ENCODE data around the gene PPP6R2.

The PPP6R2 gene

DNA sequence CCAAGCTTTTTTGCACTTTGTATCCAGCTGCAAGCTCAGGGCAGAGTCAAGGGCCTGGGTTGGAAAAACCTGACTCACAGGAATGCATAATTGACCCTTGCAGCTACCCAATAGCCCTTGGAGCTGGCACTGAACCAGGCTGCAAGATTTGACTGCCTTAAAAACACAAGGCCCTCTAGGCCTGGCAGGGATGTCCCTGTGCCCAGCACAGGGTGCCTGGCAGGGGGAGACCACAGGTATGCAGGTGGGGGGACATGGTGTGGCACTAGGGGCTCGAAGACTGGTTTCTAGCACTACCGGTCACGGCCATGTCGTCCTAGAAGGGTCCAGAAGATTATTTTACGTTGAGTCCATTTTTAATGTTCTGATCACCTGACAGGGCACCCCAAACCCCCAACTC, 101.5 kb downstream of the PPP6R2 start:
- H3K9me3 ChIP-seq (ENCODE audit: insufficient read depth, low read depth, low read length) = no peaks in the 10 kb centered on the region
- no peak overlapping the region for H3K9ac ChIP-seq (ENCODE audit: low read depth, low read length)
- no peaks in the 10 kb centered on the region for H3K27me3 ChIP-seq (ENCODE audit: insufficient read depth, low read length)
- H3K36me3 ChIP-seq (ENCODE audit: insufficient read depth, low read depth, low read length) = peaks cover 41% of the 10 kb centered on the region
- H3K27ac ChIP-seq (ENCODE audit: low read length) = no peak overlapping the region
- H3K4me3 ChIP-seq (ENCODE audit: low read length) = no peak overlapping the region
- H3K4me1 ChIP-seq (ENCODE audit: insufficient read depth, low read length) = no peaks in the 10 kb centered on the region

DNA sequence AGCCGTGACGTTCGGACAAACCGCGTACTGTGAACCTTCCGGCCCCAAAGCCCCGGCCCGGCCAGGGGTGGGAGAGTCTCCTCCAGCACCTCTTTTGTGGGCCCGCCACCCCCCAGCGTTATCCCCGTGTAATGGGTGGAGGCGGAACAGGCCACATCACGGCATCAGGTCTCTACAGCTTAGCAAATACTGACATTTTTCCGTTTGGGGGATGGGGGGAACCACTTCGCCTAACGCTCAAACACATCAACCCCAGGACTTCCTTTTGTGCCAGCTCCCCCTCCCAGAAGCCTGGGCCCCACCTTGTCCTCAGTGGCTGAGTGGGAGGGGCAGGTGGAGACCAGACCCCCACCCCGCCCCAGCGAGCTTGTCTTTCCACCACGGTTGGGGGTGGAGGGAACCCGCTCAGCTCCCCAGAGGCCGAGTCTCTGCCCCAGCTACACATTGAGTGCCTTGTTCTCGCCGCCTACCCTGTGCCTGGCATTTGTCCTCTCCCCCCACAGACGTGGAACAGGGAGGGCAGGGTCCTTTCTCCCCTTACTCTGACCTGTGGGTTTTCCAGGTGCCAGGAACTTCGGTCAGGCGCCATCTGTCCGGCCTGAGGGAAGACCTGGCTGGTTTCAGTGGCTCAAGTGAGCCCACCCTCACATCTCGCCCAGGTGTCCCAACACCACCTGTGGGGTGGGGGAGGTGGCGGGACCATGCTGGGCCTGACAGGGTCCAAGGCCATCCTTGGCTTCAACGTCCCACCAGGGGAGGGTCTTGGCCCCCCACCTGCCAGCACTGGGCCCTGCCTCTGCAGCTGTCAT, 102.1 kb downstream of the PPP6R2 start:
- no peak overlapping the region for H3K9ac ChIP-seq (ENCODE audit: low read depth, low read length)
- no peak overlapping the region for H3K27ac ChIP-seq (ENCODE audit: low read length)

GRCh38 chr22:50445880-50446707, 103.0 kb downstream of the PPP6R2 start:
- Histone ChIP-seq H3K27me3 (ENCODE audit: insufficient read depth, low read length) (no peaks in the 10 kb centered on the region), H3K4me1 (ENCODE audit: insufficient read depth, low read length) (no peaks in the 10 kb centered on the region), H3K36me3 (ENCODE audit: insufficient read depth, low read depth, low read length) (peaks cover 35% of the 10 kb centered on the region), H3K9ac (ENCODE audit: low read depth, low read length) (no peak overlapping the region), H3K9me3 (ENCODE audit: insufficient read depth, low read depth, low read length) (no peaks in the 10 kb centered on the region), H3K4me3 (ENCODE audit: low read length) (no peak overlapping the region), H3K27ac (ENCODE audit: low read length) (no peak overlapping the region)

More for the DNA sequence above, 102.1 kb downstream of the PPP6R2 start:
- Histone ChIP-seq H3K36me3 (ENCODE audit: insufficient read depth, low read depth, low read length) (peaks cover 38% of the 10 kb centered on the region), H3K9me3 (ENCODE audit: insufficient read depth, low read depth, low read length) (no peaks in the 10 kb centered on the region), H3K4me1 (ENCODE audit: insufficient read depth, low read length) (no peaks in the 10 kb centered on the region), H3K4me3 (ENCODE audit: low read length) (no peak overlapping the region), H3K27me3 (ENCODE audit: insufficient read depth, low read length) (no peaks in the 10 kb centered on the region)

DNA sequence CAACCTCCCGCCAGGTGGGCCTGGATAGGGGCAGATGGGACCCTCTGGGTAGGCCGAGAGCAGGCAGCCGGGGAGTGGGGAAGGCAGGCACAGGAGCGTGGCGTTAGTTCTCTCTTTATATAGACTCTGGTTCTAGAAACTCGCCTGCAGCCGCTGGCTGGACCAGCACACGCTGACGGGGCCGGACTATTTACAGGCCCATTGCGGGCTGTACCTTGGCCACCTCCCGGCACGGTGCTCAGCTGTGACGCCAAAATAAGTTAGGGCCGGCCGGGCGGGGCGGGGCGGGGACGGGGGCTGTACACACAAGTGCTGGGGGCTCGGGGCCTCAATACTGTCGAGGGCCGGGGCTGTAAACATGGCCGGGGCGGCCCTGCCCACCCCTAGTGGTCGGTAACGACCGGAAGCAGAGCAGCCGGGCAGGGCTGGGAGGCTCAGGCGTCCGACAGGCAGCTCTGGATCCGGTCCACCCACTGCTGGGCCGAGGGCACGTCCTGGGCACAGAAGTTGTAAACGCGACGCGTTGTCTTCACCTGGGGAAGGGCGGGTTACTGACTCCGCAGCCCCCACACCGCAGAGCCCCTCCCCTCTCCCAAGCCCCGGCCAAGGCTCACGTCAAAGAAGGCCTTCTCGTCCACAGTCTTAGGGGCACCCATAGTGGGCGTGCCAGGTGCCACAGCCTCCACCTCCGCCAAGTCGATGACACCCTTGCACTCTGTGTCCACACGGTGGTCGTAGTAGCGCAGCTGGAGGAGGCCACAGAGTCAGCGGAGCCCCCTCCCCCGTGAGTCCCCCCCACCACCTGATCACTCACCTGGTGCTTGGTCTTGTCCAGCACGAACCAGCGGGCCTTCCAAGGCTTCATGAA, 103.8 kb downstream of the PPP6R2 start:
- no peak overlapping the region for H3K9ac ChIP-seq (ENCODE audit: low read depth, low read length)
- no peak overlapping the region for H3K4me3 ChIP-seq (ENCODE audit: low read length)
- no peaks in the 10 kb centered on the region for H3K4me1 ChIP-seq (ENCODE audit: insufficient read depth, low read length)
- no peaks in the 10 kb centered on the region for H3K27me3 ChIP-seq (ENCODE audit: insufficient read depth, low read length)
- H3K9me3 ChIP-seq (ENCODE audit: insufficient read depth, low read depth, low read length) = no peaks in the 10 kb centered on the region
- peaks cover 40% of the 10 kb centered on the region for H3K36me3 ChIP-seq (ENCODE audit: insufficient read depth, low read depth, low read length)
- H3K27ac ChIP-seq (ENCODE audit: low read length) = no peak overlapping the region

GRCh38 chr22:50447576-50448551, 104.7 kb downstream of the PPP6R2 start:
- peaks cover 43% of the 10 kb centered on the region for H3K36me3 ChIP-seq (ENCODE audit: insufficient read depth, low read depth, low read length)
- no peak overlapping the region for H3K4me3 ChIP-seq (ENCODE audit: low read length)
- H3K9me3 ChIP-seq (ENCODE audit: insufficient read depth, low read depth, low read length) = no peaks in the 10 kb centered on the region
- no peak overlapping the region for H3K9ac ChIP-seq (ENCODE audit: low read depth, low read length)
- no peaks in the 10 kb centered on the region for H3K27me3 ChIP-seq (ENCODE audit: insufficient read depth, low read length)
- no peaks in the 10 kb centered on the region for H3K4me1 ChIP-seq (ENCODE audit: insufficient read depth, low read length)
- H3K27ac ChIP-seq (ENCODE audit: low read length) = no peak overlapping the region

DNA sequence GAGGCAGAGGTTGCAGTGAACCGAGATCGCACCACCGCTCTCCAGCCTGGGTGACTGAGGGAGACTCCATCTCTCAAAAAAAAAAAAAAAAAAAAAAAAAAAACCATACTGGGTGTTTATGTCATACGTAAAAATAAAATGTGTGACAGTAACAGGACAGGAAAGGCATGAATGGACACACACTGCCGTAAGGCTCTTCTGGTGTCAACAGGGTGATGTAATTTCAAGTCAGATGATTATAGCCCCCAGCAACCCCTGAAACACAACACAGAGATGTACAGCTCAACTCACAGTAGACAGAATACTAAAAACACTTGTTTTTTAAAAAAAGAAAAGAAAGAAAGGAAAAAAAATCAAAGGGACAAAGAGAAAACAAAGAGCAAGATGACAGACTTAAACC, 109.5 kb downstream of the PPP6R2 start:
- Histone ChIP-seq H3K9ac (ENCODE audit: low read depth, low read length) (no peak overlapping the region), H3K36me3 (ENCODE audit: insufficient read depth, low read depth, low read length) (peaks cover 61% of the 10 kb centered on the region), H3K27ac (ENCODE audit: low read length) (no peak overlapping the region), H3K27me3 (ENCODE audit: insufficient read depth, low read length) (no peaks in the 10 kb centered on the region), H3K9me3 (ENCODE audit: insufficient read depth, low read depth, low read length) (no peaks in the 10 kb centered on the region), H3K4me3 (ENCODE audit: low read length) (no peak overlapping the region), H3K4me1 (ENCODE audit: insufficient read depth, low read length) (no peaks in the 10 kb centered on the region)

DNA sequence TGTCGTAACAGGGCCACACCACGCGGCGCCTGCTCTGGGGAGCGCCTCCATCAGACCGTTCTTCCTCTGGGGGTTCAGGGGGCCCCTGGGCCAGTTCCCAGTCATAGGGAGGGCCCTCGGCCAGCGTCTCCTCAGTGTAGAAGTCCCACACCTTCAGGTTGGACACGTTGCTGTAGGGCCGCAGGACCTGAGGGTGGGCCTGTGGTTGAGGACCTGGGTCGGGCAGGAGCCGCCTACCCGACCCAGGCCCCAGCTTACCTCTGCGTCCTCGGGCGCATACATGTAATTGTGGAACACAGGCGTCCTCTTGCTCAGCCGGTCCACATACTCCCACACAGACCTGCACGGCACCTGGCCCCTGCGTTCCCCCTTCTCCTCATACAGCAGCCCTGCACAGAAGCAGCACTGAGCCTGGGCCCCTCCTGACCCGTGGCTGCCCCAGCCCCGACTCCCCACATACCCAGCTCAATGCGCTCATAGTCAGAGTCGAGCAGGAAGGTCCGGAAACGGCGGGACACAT, 111.5 kb downstream of the PPP6R2 start:
- no peaks in the 10 kb centered on the region for H3K4me1 ChIP-seq (ENCODE audit: insufficient read depth, low read length)
- H3K27me3 ChIP-seq (ENCODE audit: insufficient read depth, low read length) = no peaks in the 10 kb centered on the region
- no peak overlapping the region for H3K27ac ChIP-seq (ENCODE audit: low read length)
- H3K4me3 ChIP-seq (ENCODE audit: low read length) = no peak overlapping the region
- no peak overlapping the region for H3K9ac ChIP-seq (ENCODE audit: low read depth, low read length)
- H3K9me3 ChIP-seq (ENCODE audit: insufficient read depth, low read depth, low read length) = no peaks in the 10 kb centered on the region
- peaks cover 57% of the 10 kb centered on the region for H3K36me3 ChIP-seq (ENCODE audit: insufficient read depth, low read depth, low read length)

- no peak overlapping the region for H3K4me3 ChIP-seq (ENCODE audit: low read length)
- no peaks in the 10 kb centered on the region for H3K27me3 ChIP-seq (ENCODE audit: insufficient read depth, low read length)
- H3K4me1 ChIP-seq (ENCODE audit: insufficient read depth, low read length) = no peaks in the 10 kb centered on the region
- H3K27ac ChIP-seq (ENCODE audit: low read length) = no peak overlapping the region
- H3K9me3 ChIP-seq (ENCODE audit: insufficient read depth, low read depth, low read length) = no peaks in the 10 kb centered on the region
- peaks cover 58% of the 10 kb centered on the region for H3K36me3 ChIP-seq (ENCODE audit: insufficient read depth, low read depth, low read length)
- no peak overlapping the region for H3K9ac ChIP-seq (ENCODE audit: low read depth, low read length)
Measured at GRCh38 chr22:50455201-50455600, 112.1 kb downstream of the PPP6R2 start.

DNA sequence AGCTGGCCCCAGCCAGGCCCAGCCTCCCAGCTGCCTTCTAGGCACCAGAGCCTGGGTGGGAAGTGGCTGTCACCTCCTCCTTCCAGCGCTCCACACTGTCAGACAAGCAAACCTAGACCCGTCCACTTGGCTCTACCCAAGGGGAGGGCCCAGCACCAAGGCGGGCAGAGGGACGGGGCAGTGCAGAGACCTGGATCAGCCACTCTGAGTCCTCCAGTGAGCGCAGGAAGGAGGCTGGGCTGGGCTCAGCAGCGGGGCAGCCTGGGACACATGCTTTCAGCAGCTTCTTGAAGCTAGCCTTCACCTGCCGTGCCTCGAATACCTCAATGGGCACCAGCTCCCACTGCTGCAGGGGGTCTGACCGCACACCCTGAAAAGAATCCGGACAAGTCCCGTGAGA, 112.9 kb downstream of the PPP6R2 start:
- Histone ChIP-seq H3K27ac (ENCODE audit: low read length) (no peak overlapping the region), H3K9me3 (ENCODE audit: insufficient read depth, low read depth, low read length) (no peaks in the 10 kb centered on the region), H3K9ac (ENCODE audit: low read depth, low read length) (no peak overlapping the region), H3K4me1 (ENCODE audit: insufficient read depth, low read length) (no peaks in the 10 kb centered on the region), H3K4me3 (ENCODE audit: low read length) (no peak overlapping the region), H3K36me3 (ENCODE audit: insufficient read depth, low read depth, low read length) (peaks cover 67% of the 10 kb centered on the region), H3K27me3 (ENCODE audit: insufficient read depth, low read length) (no peaks in the 10 kb centered on the region)

GRCh38 chr22:50456466-50457234, 113.5 kb downstream of the PPP6R2 start:
- Histone ChIP-seq H3K36me3 (ENCODE audit: insufficient read depth, low read depth, low read length) (peaks cover 69% of the 10 kb centered on the region), H3K27ac (ENCODE audit: low read length) (no peak overlapping the region), H3K4me3 (ENCODE audit: low read length) (no peak overlapping the region), H3K4me1 (ENCODE audit: insufficient read depth, low read length) (no peaks in the 10 kb centered on the region), H3K9me3 (ENCODE audit: insufficient read depth, low read depth, low read length) (no peaks in the 10 kb centered on the region), H3K27me3 (ENCODE audit: insufficient read depth, low read length) (no peaks in the 10 kb centered on the region), H3K9ac (ENCODE audit: low read depth, low read length) (no peak overlapping the region)

Measured in iPS-20b (cell line).